HEK293 (cell line): ENCODE data around the gene TP63.

Experiments used
- CTCF ChIA-PET: fragments of 350-600 bp; formaldehyde crosslinking; extraction: SDS; loops from one replicate; lab custom pipeline; 2021; ENCODE audit warnings: antibody characterized with exemption; lab: Yijun Ruan, JAX
- POLR2A ChIA-PET: fragments of 300-600 bp; formaldehyde crosslinking; extraction: SDS; loops from one replicate; lab custom pipeline; 2020; ENCODE audit warnings: antibody characterized with exemption, inconsistent platforms; lab: Yijun Ruan, JAX
- H3K27ac ChIP-seq: fragments of 200-500 bp; sonication (Bioruptor generic); 2 replicates; pipeline ENCODE4 v1.5.1; 2014; ENCODE audit warnings: low read depth, low read length, control low read depth, inconsistent platforms; ENCODE audit errors: extremely low read depth
- H3K36me3 ChIP-seq, 2 experiments: fragments of 200-500 bp in 1 of 2; sonication (Bioruptor generic) in 1 of 2; 1 replicate in 1 of 2; 2 replicates in 1 of 2; pipeline ENCODE4 v1.5.1; 2014 to 2017; ENCODE audit warnings: inconsistent platforms in 2 of 2, low read length in 2 of 2; ENCODE audit not compliant: control insufficient read depth in 2 of 2, insufficient read depth in 1 of 2
- H3K4me1 ChIP-seq: fragments of 200-500 bp; sonication (Bioruptor generic); 2 replicates; pipeline ENCODE4 v1.5.1; 2014; ENCODE audit warnings: mild to moderate bottlenecking, low read length, inconsistent platforms; ENCODE audit not compliant: control insufficient read depth, insufficient read depth
- H3K4me3 ChIP-seq: 2 replicates; pipeline ENCODE4 v1.5.1; 2011; ENCODE audit warnings: low read depth, mild to moderate bottlenecking, control low read depth, low read length, moderate library complexity
- H3K9me3 ChIP-seq: fragments of 200-500 bp; sonication (Bioruptor generic); 2 replicates; pipeline ENCODE4 v1.5.1; 2014; ENCODE audit warnings: low read depth, low read length, inconsistent platforms; ENCODE audit not compliant: control insufficient read depth, insufficient read depth
- EGR2 ChIP-seq: fragments of 450-650 bp; formaldehyde crosslinking; IDR thresholded peaks from 2 replicates; pipeline ENCODE4 v1.5.1; 2016; ENCODE audit warnings: low read depth, missing biosample characterization, missing genetic modification characterization
- GFI1B ChIP-seq: fragments of 450-650 bp; formaldehyde crosslinking; IDR thresholded peaks from 2 replicates; pipeline ENCODE4 v1.5.1; 2016; ENCODE audit warnings: missing biosample characterization, missing genetic modification characterization
- HIC1 ChIP-seq: fragments of 450-650 bp; formaldehyde crosslinking; IDR thresholded peaks from 2 replicates; pipeline ENCODE4 v1.5.1; 2016; ENCODE audit warnings: missing biosample characterization, missing genetic modification characterization
- HOXC10 ChIP-seq: sonication (generic); formaldehyde crosslinking; IDR thresholded peaks from 2 replicates; pipeline ENCODE4 v1.8.1; 2023; ENCODE audit warnings: mild to moderate bottlenecking, missing genetic modification reagents
- IKZF3 ChIP-seq: fragments of 450-650 bp; IDR thresholded peaks from 2 replicates; pipeline ENCODE4 v1.5.0; 2018; ENCODE audit warnings: missing biosample characterization, mild to moderate bottlenecking, missing genetic modification characterization, moderate library complexity
- KLF16 ChIP-seq: fragments of 450-650 bp; formaldehyde crosslinking; IDR thresholded peaks from 2 replicates; pipeline ENCODE4 v1.5.1; 2017; ENCODE audit warnings: missing biosample characterization, missing genetic modification characterization
- SCRT1 ChIP-seq: fragments of 450-650 bp; formaldehyde crosslinking; IDR thresholded peaks from 2 replicates; pipeline ENCODE4 v1.5.1; 2016; ENCODE audit warnings: missing biosample characterization, missing genetic modification characterization, borderline replicate concordance
- TCF7L2 ChIP-seq: IDR thresholded peaks from 2 replicates; pipeline ENCODE4 v1.6.1; 2011; ENCODE audit warnings: low read depth, mild to moderate bottlenecking, inconsistent platforms, low read length, moderate library complexity, borderline replicate concordance
- WT1 ChIP-seq: fragments of 450-650 bp; formaldehyde crosslinking; IDR thresholded peaks from 2 replicates; pipeline ENCODE4 v1.5.1; 2016; ENCODE audit warnings: missing biosample characterization, missing genetic modification characterization
- ZBTB1 ChIP-seq: fragments of 450-650 bp; formaldehyde crosslinking; IDR thresholded peaks from 2 replicates; pipeline ENCODE4 v1.5.1; 2016; ENCODE audit warnings: missing biosample characterization, missing genetic modification characterization
- ZBTB49 ChIP-seq: fragments of 450-650 bp; formaldehyde crosslinking; IDR thresholded peaks from 2 replicates; pipeline ENCODE4 v1.5.1; 2016; ENCODE audit warnings: missing biosample characterization, missing genetic modification characterization, low read depth
- ZNF114 ChIP-seq: fragments of 450-650 bp; formaldehyde crosslinking; IDR thresholded peaks from 2 replicates; pipeline ENCODE4 v1.5.0; 2017; ENCODE audit warnings: missing biosample characterization, missing genetic modification characterization
- ZNF133 ChIP-seq: fragments of 450-650 bp; formaldehyde crosslinking; IDR thresholded peaks from 2 replicates; pipeline ENCODE4 v1.5.1; 2016; ENCODE audit warnings: missing biosample characterization, missing genetic modification characterization
- ZNF18 ChIP-seq: fragments of 450-650 bp; formaldehyde crosslinking; IDR thresholded peaks from 2 replicates; pipeline ENCODE4 v1.5.1; 2016; ENCODE audit warnings: missing biosample characterization, missing genetic modification characterization
- ZNF214 ChIP-seq: fragments of 450-650 bp; formaldehyde crosslinking; IDR thresholded peaks from 2 replicates; pipeline ENCODE4 v1.5.1; 2017; ENCODE audit warnings: missing biosample characterization, mild to moderate bottlenecking, missing genetic modification characterization, borderline replicate concordance
- ZNF274 ChIP-seq, 2 experiments: fragments of 200-500 bp in 1 of 2; fragments of 450-650 bp in 1 of 2; sonication (Bioruptor generic) in 1 of 2; formaldehyde crosslinking in 1 of 2; IDR thresholded peaks; 2 replicates each; pipeline versions ENCODE4 v1.5.1 to v1.6.1; 2014 to 2016; ENCODE audit warnings: borderline replicate concordance in 1 of 2, inconsistent platforms in 1 of 2, low read length in 1 of 2, missing biosample characterization in 1 of 2, missing genetic modification characterization in 1 of 2
- ZNF366 ChIP-seq: fragments of 450-650 bp; formaldehyde crosslinking; conservative IDR thresholded peaks from 2 replicates; pipeline ENCODE4 v1.5.1; 2016; ENCODE audit warnings: missing biosample characterization, missing genetic modification characterization
- ZNF473 ChIP-seq: fragments of 450-650 bp; formaldehyde crosslinking; IDR thresholded peaks from 2 replicates; pipeline ENCODE4 v1.5.1; 2017; ENCODE audit warnings: missing biosample characterization, missing genetic modification characterization
- ZNF513 ChIP-seq: fragments of 450-650 bp; IDR thresholded peaks from 2 replicates; pipeline ENCODE4 v1.5.1; 2018; ENCODE audit warnings: missing biosample characterization, missing genetic modification characterization
- ZNF521 ChIP-seq: fragments of 450-650 bp; formaldehyde crosslinking; IDR thresholded peaks from 2 replicates; pipeline ENCODE4 v1.5.1; 2017; ENCODE audit warnings: missing biosample characterization, mild to moderate bottlenecking, missing genetic modification characterization
- ZNF626 ChIP-seq: fragments of 450-650 bp; sonication (Bioruptor Pico); formaldehyde crosslinking; IDR thresholded peaks from 2 replicates; pipeline ENCODE4 v1.5.1; 2018; ENCODE audit warnings: missing biosample characterization, missing genetic modification characterization, inconsistent platforms
- ZNF664 ChIP-seq: fragments of 450-650 bp; formaldehyde crosslinking; IDR thresholded peaks from 2 replicates; pipeline ENCODE4 v1.5.1; 2016; ENCODE audit warnings: missing biosample characterization, missing genetic modification characterization
- ZNF670 ChIP-seq: fragments of 450-650 bp; formaldehyde crosslinking; IDR thresholded peaks from 2 replicates; pipeline ENCODE4 v1.5.1; 2016; ENCODE audit warnings: missing biosample characterization, missing genetic modification characterization, low read depth
- ZNF707 ChIP-seq: fragments of 450-650 bp; formaldehyde crosslinking; IDR thresholded peaks from 2 replicates; pipeline ENCODE4 v1.5.1; 2016; ENCODE audit warnings: missing biosample characterization, missing genetic modification characterization
- ZNF747 ChIP-seq: fragments of 450-650 bp; formaldehyde crosslinking; IDR thresholded peaks from 2 replicates; pipeline ENCODE4 v1.5.1; 2016; ENCODE audit warnings: missing biosample characterization, missing genetic modification characterization
- ZNF76 ChIP-seq: fragments of 450-650 bp; formaldehyde crosslinking; IDR thresholded peaks from 2 replicates; pipeline ENCODE4; 2016; ENCODE audit warnings: low read depth, missing biosample characterization, missing genetic modification characterization, borderline replicate concordance

Gene TP63

GRCh38 chr3:189688262-189688661 lies 57.1 kb downstream of the TP63 start:
- ChIA-PET POLR2A (no interaction called here), CTCF (interaction anchor here (0.7 to 0.9 kb wide), 2 partner anchors 260 to 415 kb away, joined by 3 read pairs; no protein-coding TSS in a partner anchor)
- no peaks in the 10 kb centered on the region for H3K36me3 ChIP-seq
- H3K4me3 ChIP-seq: no peak overlapping the region
- H3K9me3 ChIP-seq: no peaks in the 10 kb centered on the region
- H3K4me1 ChIP-seq: no peaks in the 10 kb centered on the region
- TF ChIP-seq EGR2: no peak
- no peak for TF ChIP-seq WT1
- H3K27ac ChIP-seq: no peak overlapping the region

GRCh38 chr3:189689625-189690024 lies 58.4 kb downstream of the TP63 start:
- no peak overlapping the region for H3K27ac ChIP-seq
- TF ChIP-seq ZBTB49 (tag by site-specific recombination) (no peak), HOXC10 (no peak), HIC1 (tag by site-specific recombination) (no peak), ZNF133 (tag by site-specific recombination) (no peak), TCF7L2 (no peak), ZNF707 (tag by site-specific recombination) (no peak), ZNF513 (no peak), ZNF670 (tag by site-specific recombination) (no peak), ZNF114 (tag by site-specific recombination) (no peak), ZNF664 (no peak), ZNF18 (no peak), ZNF214 (tag by site-specific recombination) (no peak), KLF16 (tag by site-specific recombination) (no peak)
- ChIA-PET POLR2A (no interaction called here), CTCF (interaction anchor here (0.6 kb wide), 1 partner anchor 38 kb away, joined by 3 read pairs; no protein-coding TSS in a partner anchor)
- no peak overlapping the region for H3K4me3 ChIP-seq
- H3K36me3 ChIP-seq: no peaks in the 10 kb centered on the region
- no peaks in the 10 kb centered on the region for H3K4me1 ChIP-seq
- H3K9me3 ChIP-seq: no peaks in the 10 kb centered on the region

GRCh38 chr3:189690237-189690636 lies 59.0 kb downstream of the TP63 start:
- ChIA-PET CTCF (interaction anchor here (0.6 kb wide), 1 partner anchor 39 kb away, joined by 3 read pairs; no protein-coding TSS in a partner anchor), POLR2A (no interaction called here)
- no peaks in the 10 kb centered on the region for H3K9me3 ChIP-seq
- H3K36me3 ChIP-seq: no peaks in the 10 kb centered on the region
- no peaks in the 10 kb centered on the region for H3K4me1 ChIP-seq
- no peak overlapping the region for H3K4me3 ChIP-seq
- no peak overlapping the region for H3K27ac ChIP-seq
- TF ChIP-seq ZNF747 (tag by site-specific recombination) (no peak), SCRT1 (tag by site-specific recombination) (no peak), ZNF366 (no peak), ZNF521 (tag by site-specific recombination) (no peak), ZNF274 (IDR thresholded peaks at IDR 0.05; ENCODE audit: low read length) (no peak), ZNF274 (tag by site-specific recombination; IDR thresholded peaks at IDR 0.05; ENCODE audit: borderline replicate concordance) (no peak), ZBTB1 (tag by site-specific recombination) (no peak), ZNF473 (tag by site-specific recombination) (no peak), ZNF626 (tag by site-specific recombination) (no peak), IKZF3 (no peak), ZNF76 (tag by site-specific recombination) (no peak), GFI1B (tag by site-specific recombination) (no peak)
